GM12801 (cell line): Measurements from ENCODE around the gene FAM241B.

ENCODE experiments used
- CTCF ChIP-seq: IDR thresholded peaks from one replicate; pipeline ENCODE4 v1.5.1; 2011; ENCODE audit warnings: control low read depth; ENCODE audit not compliant: insufficient read length; ENCODE audit errors: extremely low read depth

FAM241B gene

DNA sequence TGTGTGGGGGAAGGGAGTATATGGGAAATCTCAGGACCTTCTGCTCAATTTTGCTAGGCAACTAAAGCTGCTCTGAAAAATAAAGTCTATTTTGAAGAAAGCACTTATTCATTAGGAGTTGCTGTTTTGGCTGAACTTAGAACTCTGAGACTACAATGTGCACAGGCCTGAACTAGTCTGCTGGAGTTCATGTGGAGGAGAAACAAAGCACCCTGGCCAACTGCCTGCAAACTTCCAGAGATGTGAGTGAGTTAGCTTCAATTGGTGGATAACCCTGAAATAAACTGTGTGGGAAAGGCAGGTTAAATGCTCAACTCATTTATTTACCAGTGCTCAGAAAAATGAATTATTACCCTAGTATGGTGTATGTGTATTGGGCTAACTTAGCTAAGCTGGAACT lies 17.3 kb upstream of the FAM241B start:
- no peak for TF ChIP-seq CTCF

DNA sequence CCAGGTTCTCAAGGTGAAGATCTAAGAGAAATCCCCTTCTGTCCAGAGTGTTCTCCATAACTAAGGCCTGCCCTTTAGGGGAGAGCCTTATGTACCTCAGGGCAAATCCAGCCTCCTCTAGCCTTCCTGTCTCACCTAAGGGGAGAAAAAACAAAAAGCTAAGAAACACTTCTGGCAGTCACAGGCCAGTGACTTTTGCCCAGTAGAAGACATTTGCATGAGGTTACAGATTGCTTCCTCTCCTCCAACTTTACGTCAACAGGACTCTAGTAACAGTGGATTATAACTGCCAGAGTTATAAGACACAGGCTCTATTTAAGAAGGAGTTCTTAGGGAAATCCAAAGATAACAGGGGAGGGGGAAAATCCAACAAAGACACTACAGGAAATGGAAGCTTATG lies 15.9 kb upstream of the FAM241B start:
- no peak for TF ChIP-seq CTCF

- no peak for TF ChIP-seq CTCF
Measured at GRCh38 chr10:69616358-69616757, 13.7 kb upstream of the FAM241B start.

DNA sequence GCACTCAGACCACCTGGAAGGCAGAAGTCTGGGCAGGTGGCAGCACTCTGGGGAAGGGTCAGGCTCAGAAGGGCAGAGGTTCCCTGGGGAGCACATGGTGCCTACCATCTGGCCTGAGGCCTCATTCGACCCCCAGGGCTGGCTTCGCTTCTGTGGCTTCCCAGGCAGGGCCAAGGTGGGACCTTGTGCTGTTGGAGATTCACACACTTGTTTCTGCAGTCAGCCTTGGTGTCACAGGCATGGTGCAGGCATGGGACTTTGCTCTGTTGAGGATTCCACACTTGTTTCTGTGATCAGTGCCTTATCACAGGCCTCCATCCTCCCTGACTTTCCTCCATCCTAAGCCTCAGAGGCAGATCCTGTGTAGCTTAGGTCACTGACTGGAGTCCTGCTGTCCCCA lies 11.3 kb upstream of the FAM241B start:
- TF ChIP-seq CTCF, result no peak

- no peak for TF ChIP-seq CTCF
Measured at GRCh38 chr10:69619626-69620025, 10.4 kb upstream of the FAM241B start.

DNA sequence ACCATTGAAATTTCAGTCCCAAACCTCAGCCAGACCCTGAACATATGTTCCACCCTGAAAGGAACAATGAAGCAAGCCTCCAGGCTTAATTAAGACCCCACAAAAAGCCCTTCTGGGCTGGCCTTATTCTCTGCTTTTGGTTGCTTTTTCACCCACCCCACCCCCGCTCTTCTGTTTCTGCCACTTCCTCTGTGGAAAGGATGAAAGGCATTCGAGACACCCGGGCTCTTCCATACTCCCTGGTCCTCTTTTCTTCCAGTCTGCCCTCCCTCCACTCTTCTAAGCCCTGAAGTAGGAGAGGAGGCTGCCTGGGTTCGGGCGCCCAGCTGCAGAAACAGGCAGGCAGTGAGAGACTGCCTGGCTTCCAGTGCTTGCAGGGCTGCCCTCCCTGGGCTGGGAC lies 9.4 kb upstream of the FAM241B start:
- TF ChIP-seq CTCF, result no peak

GRCh38 chr10:69624245-69624786 lies 5.7 kb upstream of the FAM241B start:
- TF ChIP-seq CTCF, result no peak

GRCh38 chr10:69626826-69627225 lies 3.2 kb upstream of the FAM241B start:
- no peak for TF ChIP-seq CTCF
